H1 (cell line): ENCODE measurements around the gene DTL. TPM values are rescaled to one million over a fixed set of nuclear protein-coding genes. Genes with fewer than 3 reads are reported as not detected.

Source experiments
- CTCF ChIA-PET: fragments of 300-600 bp; sonication (Branson Sonifier 250); formaldehyde crosslinking; loops from one replicate; lab custom pipeline; 2021; ENCODE audit not compliant: partially characterized antibody; lab: Charles Lee
- POLR2A ChIA-PET: fragments of 300-600 bp; sonication (Branson Sonifier 250); formaldehyde crosslinking; loops from one replicate; lab custom pipeline; 2021; ENCODE audit warnings: inconsistent platforms; ENCODE audit not compliant: partially characterized antibody; lab: Charles Lee
- DNase-seq, 2 experiments: peaks; one replicate each; pipeline versions ENCODE4 v3.0.0 to v3.0.0-alpha.2; 2010 to 2022; ENCODE audit warnings: low spot score in 2 of 2, low read depth in 1 of 2, mixed read lengths in 1 of 2
- FAIRE-seq: peaks from 2 replicates; lab custom pipeline; 2011; peaks lifted over from hg19 to GRCh38; lab: Jason Lieb, UNC
- H2AFZ ChIP-seq: 2 replicates; pipeline ENCODE4 v1.8.1; 2012; ENCODE audit warnings: low read length, inconsistent platforms
- H2AK5ac ChIP-seq: 2 replicates; pipeline ENCODE4 v1.6.1; 2013; ENCODE audit warnings: low read depth, low read length
- H2BK120ac ChIP-seq: replicated peaks from 2 replicates; pipeline ENCODE3; 2013; ENCODE audit warnings: low read depth, low read length, inconsistent platforms
- H2BK12ac ChIP-seq: 2 replicates; pipeline ENCODE4 v1.6.1; 2013; ENCODE audit warnings: low read depth, low read length
- H2BK15ac ChIP-seq: 2 replicates; pipeline ENCODE4 v1.6.1; 2013; ENCODE audit warnings: low read length
- H2BK20ac ChIP-seq: 2 replicates; pipeline ENCODE4 v1.6.1; 2013; ENCODE audit warnings: low read length
- H2BK5ac ChIP-seq: 2 replicates; pipeline ENCODE4 v1.6.1; 2013; ENCODE audit warnings: low read depth, low read length
- H3K14ac ChIP-seq: 2 replicates; pipeline ENCODE4 v1.6.1; 2013; ENCODE audit warnings: inconsistent platforms; ENCODE audit not compliant: insufficient read length
- H3K18ac ChIP-seq: 2 replicates; pipeline ENCODE4 v1.6.1; 2013; ENCODE audit warnings: low read length; ENCODE audit errors: extremely low read depth
- H3K23ac ChIP-seq: 2 replicates; pipeline ENCODE4 v1.6.1; 2013; ENCODE audit warnings: inconsistent platforms; ENCODE audit not compliant: insufficient read length
- H3K23me2 ChIP-seq: 2 replicates; pipeline ENCODE4 v1.6.1; 2013; ENCODE audit warnings: low read depth, low read length
- H3K27ac ChIP-seq: 2 replicates; pipeline ENCODE4 v1.6.1; 2011; ENCODE audit warnings: low read depth, low read length, inconsistent platforms
- H3K27me3 ChIP-seq, 4 experiments: replicated peaks in 1 of 4; 1 replicate in 1 of 4; 2 replicates in 3 of 4; pipeline versions ENCODE4 v1.6.1 to v1.8.1; 2011 to 2013; ENCODE audit warnings: low read length in 3 of 4, mild to moderate bottlenecking in 3 of 4, inconsistent platforms in 2 of 4, mixed read lengths in 2 of 4, moderate library complexity in 1 of 4; ENCODE audit not compliant: control insufficient read depth in 3 of 4, insufficient read depth in 3 of 4; ENCODE audit errors: extremely low read depth in 1 of 4
- H3K36me3 ChIP-seq, 4 experiments: 2 replicates each; pipeline versions ENCODE4 v1.6.1 to v1.8.1; 2011 to 2013; ENCODE audit warnings: mild to moderate bottlenecking in 4 of 4, low read length in 3 of 4, moderate library complexity in 2 of 4, control low read depth in 1 of 4, inconsistent platforms in 1 of 4; ENCODE audit not compliant: insufficient read depth in 4 of 4, control insufficient read depth in 2 of 4
- H3K4ac ChIP-seq: replicated peaks from 2 replicates; pipeline ENCODE3; 2013; ENCODE audit warnings: low read length, low read depth, mixed read lengths, inconsistent platforms; ENCODE audit not compliant: insufficient read length
- H3K4me1 ChIP-seq, 4 experiments: replicated peaks in 1 of 4; 1 replicate in 1 of 4; 2 replicates in 3 of 4; pipeline versions ENCODE4 v1.6.1 to v1.8.1; 2011 to 2013; ENCODE audit warnings: low read length in 3 of 4, inconsistent platforms in 2 of 4, mixed read lengths in 1 of 4; ENCODE audit not compliant: insufficient read depth in 4 of 4, control insufficient read depth in 3 of 4
- H3K4me2 ChIP-seq, 2 experiments: 2 replicates each; pipeline versions ENCODE4 v1.6.1 to v1.8.1; 2011 to 2013; ENCODE audit warnings: low read depth in 2 of 2, low read length in 2 of 2, control low read depth in 1 of 2, inconsistent platforms in 1 of 2, mild to moderate bottlenecking in 1 of 2; ENCODE audit not compliant: insufficient read depth in 1 of 2
- H3K4me3 ChIP-seq, 4 experiments: fragments of 200-600, 300-600 bp in 1 of 4; sonication (generic), shearing (Covaris generic), sonication (Bioruptor Twin) in 1 of 4; 2 replicates each; pipeline versions ENCODE4 v1.5.1 to v1.8.1; 2011 to 2016; ENCODE audit warnings: low read length in 4 of 4, low read depth in 3 of 4, control low read depth in 2 of 4, inconsistent platforms in 2 of 4, mild to moderate bottlenecking in 2 of 4, mixed read lengths in 1 of 4, moderate library complexity in 1 of 4; ENCODE audit not compliant: insufficient read depth in 2 of 4; ENCODE audit errors: extremely low read depth in 1 of 4
- H3K56ac ChIP-seq: replicated peaks from 2 replicates; pipeline ENCODE3; 2013; ENCODE audit warnings: low read depth, mild to moderate bottlenecking, mixed read lengths, low read length, inconsistent platforms; ENCODE audit not compliant: insufficient read length
- H3K79me1 ChIP-seq: 2 replicates; pipeline ENCODE4 v1.6.1; 2013; ENCODE audit warnings: low read depth, low read length, control low read depth
- H3K79me2 ChIP-seq, 2 experiments: 2 replicates each; pipeline versions ENCODE4 v1.6.1 to v1.8.1; 2012 to 2013; ENCODE audit warnings: low read length in 2 of 2, mild to moderate bottlenecking in 2 of 2, inconsistent platforms in 1 of 2; ENCODE audit not compliant: insufficient read depth in 2 of 2, control insufficient read depth in 1 of 2
- H3K9ac ChIP-seq, 4 experiments: replicated peaks in 1 of 4; 1 replicate in 1 of 4; 2 replicates in 3 of 4; pipeline versions ENCODE4 v1.6.1 to v1.8.1; 2011 to 2013; ENCODE audit warnings: low read depth in 3 of 4, low read length in 3 of 4, control low read depth in 2 of 4, mild to moderate bottlenecking in 2 of 4, moderate library complexity in 2 of 4, inconsistent platforms in 1 of 4; ENCODE audit errors: extremely low read depth in 1 of 4
- H3K9me3 ChIP-seq, 2 experiments: 2 replicates each; pipeline versions ENCODE4 v1.6.1 to v1.8.1; 2012 to 2013; ENCODE audit warnings: mild to moderate bottlenecking in 2 of 2, moderate library complexity in 2 of 2, control low read depth in 1 of 2, inconsistent platforms in 1 of 2, low read depth in 1 of 2, low read length in 1 of 2, mixed read lengths in 1 of 2; ENCODE audit not compliant: insufficient read depth in 2 of 2
- H4K20me1 ChIP-seq, 2 experiments: replicated peaks in 1 of 2; 2 replicates each; pipeline versions ENCODE3 to v1.8.1; 2011 to 2013; ENCODE audit warnings: inconsistent platforms in 2 of 2, low read length in 2 of 2, mild to moderate bottlenecking in 1 of 2; ENCODE audit not compliant: insufficient read depth in 2 of 2, control insufficient read depth in 1 of 2
- H4K5ac ChIP-seq: 2 replicates; pipeline ENCODE4 v1.6.1; 2013; ENCODE audit warnings: low read length, low read depth, mixed read lengths, inconsistent platforms; ENCODE audit not compliant: insufficient read length
- H4K8ac ChIP-seq: 2 replicates; pipeline ENCODE4 v1.8.0; 2013; ENCODE audit warnings: mild to moderate bottlenecking, moderate library complexity, low read length, inconsistent platforms; ENCODE audit not compliant: insufficient read depth; ENCODE audit errors: extremely low read depth
- H4K91ac ChIP-seq: replicated peaks from 2 replicates; pipeline ENCODE3; 2013; ENCODE audit warnings: low read length, mixed read lengths, inconsistent platforms; ENCODE audit not compliant: insufficient read length
- JUN ChIP-seq: IDR thresholded peaks from 2 replicates; pipeline ENCODE4 v1.6.1; 2011; ENCODE audit warnings: low read depth, mild to moderate bottlenecking, improper control_type of control experiment, low read length
- KDM4A ChIP-seq: IDR thresholded peaks from one replicate; pipeline ENCODE4 v1.7.1; 2012; ENCODE audit warnings: low read depth, mild to moderate bottlenecking, moderate library complexity, low read length, inconsistent platforms; ENCODE audit not compliant: severe bottlenecking
- NANOG ChIP-seq: IDR thresholded peaks from 2 replicates; pipeline ENCODE4 v1.6.1; 2011; ENCODE audit warnings: low read length, low read depth, mild to moderate bottlenecking, inconsistent platforms; ENCODE audit not compliant: insufficient read depth, poor library complexity, severe bottlenecking
- NRF1 ChIP-seq: IDR thresholded peaks from 2 replicates; pipeline ENCODE4 v1.6.1; 2011; ENCODE audit warnings: mild to moderate bottlenecking, low read depth, low read length, improper control_type of control experiment
- PHF8 ChIP-seq: fragments of 200-600 bp; sonication (generic); conservative IDR thresholded peaks from 2 replicates; pipeline ENCODE4 v1.7.1; 2012; ENCODE audit warnings: low read depth, mild to moderate bottlenecking, inconsistent platforms, low read length, moderate library complexity
- RAD21 ChIP-seq, 2 experiments: IDR thresholded peaks in 1 of 2; conservative IDR thresholded peaks in 1 of 2; 2 replicates each; pipeline ENCODE4 v1.6.1; 2011; ENCODE audit warnings: low read depth in 2 of 2, low read length in 2 of 2, improper control_type of control experiment in 1 of 2, inconsistent platforms in 1 of 2, mild to moderate bottlenecking in 1 of 2, moderate library complexity in 1 of 2
- RBBP5 ChIP-seq: IDR thresholded peaks from 2 replicates; pipeline ENCODE4 v1.7.1; 2012; ENCODE audit warnings: low read depth, mild to moderate bottlenecking, inconsistent platforms, low read length, moderate library complexity, borderline replicate concordance
- RXRA ChIP-seq: IDR thresholded peaks from 2 replicates; pipeline ENCODE4 v1.6.1; 2011; ENCODE audit warnings: low read depth, mild to moderate bottlenecking, low read length, moderate library complexity; ENCODE audit not compliant: insufficient read depth
- SIRT6 ChIP-seq: IDR thresholded peaks from one replicate; pipeline ENCODE4 v1.7.1; 2012; ENCODE audit warnings: low read length, inconsistent platforms
- SP2 ChIP-seq: IDR thresholded peaks from 2 replicates; pipeline ENCODE4 v1.6.1; 2012; ENCODE audit warnings: mild to moderate bottlenecking, low read length, inconsistent platforms
- polyA plus RNA-seq, 7 experiments: library from polyadenylated mRNA; depleted of rRNA in 3 of 7; stranded (reverse) in 5 of 7; unstranded in 2 of 7; fragments of >200 nt in 5 of 7; fragments of 200-250 nt in 2 of 7; gene quantifications; 1 replicate in 5 of 7; 2 replicates in 1 of 7; 4 replicates in 1 of 7; pipeline versions ENCODE4 v1.2.1 to v1.2.3, GENCODE V29; 2011 to 2013; ENCODE audit warnings: missing spikeins in 2 of 7, mixed read lengths in 2 of 7
- total RNA-seq: library from RNA; stranded (reverse); fragmentation: NEBNext Ultra II Directional; extraction: Animal tissue kit (Norgen Biotek cat#: 25700); gene quantifications from 2 replicates; pipeline ENCODE4 v1.2.1, GENCODE V29; 2021
- TF ChIP-seq, protein P1 (sequence below), 3 experiments: IDR thresholded peaks; 1 replicate in 2 of 3; 2 replicates in 1 of 3; pipeline versions ENCODE4 v1.5.1 to v1.6.1; 2011; ENCODE audit warnings: low read length in 3 of 3, mild to moderate bottlenecking in 3 of 3, inconsistent platforms in 2 of 3, low read depth in 1 of 3, moderate library complexity in 1 of 3; ENCODE audit not compliant: insufficient read depth in 1 of 3; ENCODE audit errors: control extremely low read depth in 1 of 3

The DTL gene
- total and polyA plus RNA-seq, 2 of the 8 experiments (the other 6 are each of a cell fraction or from before 2014, with no cell fraction given): 36.0 to 46.9 TPM

GRCh38 chr1:212070720-212071302 lies 35.3 kb downstream of the DTL start:
- Histone ChIP-seq H3K79me1 (no peaks in the 10 kb centered on the region), H3K14ac (no peak overlapping the region), H3K4me3 (no peak overlapping the region), H3K27me3 (no peaks in the 10 kb centered on the region), H4K8ac (no peak overlapping the region), H2AFZ (no peak overlapping the region), H2BK5ac (no peak overlapping the region), H4K5ac (no peak overlapping the region), H3K18ac (no peak overlapping the region), H3K79me2 (no peaks in the 10 kb centered on the region), H3K9ac (no peak overlapping the region), H3K4me1 (no peaks in the 10 kb centered on the region), H3K23ac (no peak overlapping the region), H3K9me3 (no peaks in the 10 kb centered on the region), H2BK15ac (no peak overlapping the region), H2BK120ac (no peak overlapping the region), H2BK12ac (no peak overlapping the region), H3K27ac (no peak overlapping the region), H4K91ac (no peak overlapping the region), H3K56ac (no peak overlapping the region), H3K4ac (no peak overlapping the region), H3K36me3 (peaks cover 9 to 72% (median 42%) of the 10 kb centered on the region in 4 experiments), H2AK5ac (no peak overlapping the region), H4K20me1 (no peaks in the 10 kb centered on the region), H3K4me2 (no peak overlapping the region), H3K23me2 (no peaks in the 10 kb centered on the region), H2BK20ac (no peak overlapping the region)
- CTCF ChIA-PET: interaction anchor here (0.6 to 5.4 kb wide), 52 partner anchors 8 to 760 kb away, joined by 3 to 64 read pairs (median 4); partner anchors contain the start of genes DTL, INTS7 and NEK2
- FAIRE-seq: no peak
- POLR2A ChIA-PET: interaction anchor here (0.7 to 1.1 kb wide), 3 partner anchors 21 to 215 kb away, joined by 3 read pairs; no protein-coding TSS in a partner anchor
- DNase-seq: no peak
- TF ChIP-seq PHF8 (no peak), RXRA (no peak), SIRT6 (no peak), RAD21 (IDR thresholded peaks at IDR 0.05 in 1 of 2, conservative IDR thresholded peaks at IDR 0.05 in 1 of 2; ENCODE audit: low read depth in 2 of 2, low read length in 2 of 2) (peak; percentile 77 to 78), RBBP5 (no peak), KDM4A (no peak), NANOG (no peak), NRF1 (no peak), JUN (no peak), SP2 (no peak)
- TF ChIP-seq, protein P1, sequence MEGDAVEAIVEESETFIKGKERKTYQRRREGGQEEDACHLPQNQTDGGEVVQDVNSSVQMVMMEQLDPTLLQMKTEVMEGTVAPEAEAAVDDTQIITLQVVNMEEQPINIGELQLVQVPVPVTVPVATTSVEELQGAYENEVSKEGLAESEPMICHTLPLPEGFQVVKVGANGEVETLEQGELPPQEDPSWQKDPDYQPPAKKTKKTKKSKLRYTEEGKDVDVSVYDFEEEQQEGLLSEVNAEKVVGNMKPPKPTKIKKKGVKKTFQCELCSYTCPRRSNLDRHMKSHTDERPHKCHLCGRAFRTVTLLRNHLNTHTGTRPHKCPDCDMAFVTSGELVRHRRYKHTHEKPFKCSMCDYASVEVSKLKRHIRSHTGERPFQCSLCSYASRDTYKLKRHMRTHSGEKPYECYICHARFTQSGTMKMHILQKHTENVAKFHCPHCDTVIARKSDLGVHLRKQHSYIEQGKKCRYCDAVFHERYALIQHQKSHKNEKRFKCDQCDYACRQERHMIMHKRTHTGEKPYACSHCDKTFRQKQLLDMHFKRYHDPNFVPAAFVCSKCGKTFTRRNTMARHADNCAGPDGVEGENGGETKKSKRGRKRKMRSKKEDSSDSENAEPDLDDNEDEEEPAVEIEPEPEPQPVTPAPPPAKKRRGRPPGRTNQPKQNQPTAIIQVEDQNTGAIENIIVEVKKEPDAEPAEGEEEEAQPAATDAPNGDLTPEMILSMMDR (IDR thresholded peaks at IDR 0.05; ENCODE audit: control extremely low read depth in 1 of 3, insufficient read depth in 1 of 3, low read depth in 1 of 3, low read length in 3 of 3): peak in 2 of 3 experiments; percentile 36 to 43; a peak in 2 of 4 replicates
